GM21786 (cell line): ENCODE data around the gene CNBP.

Experiments used
- ATAC-seq: cut with Tn5 transposase; IDR thresholded peaks from one replicate; pipeline ENCODE4 v1.9.1; 2021; ENCODE audit not compliant: unreplicated experiment

Gene CNBP

DNA sequence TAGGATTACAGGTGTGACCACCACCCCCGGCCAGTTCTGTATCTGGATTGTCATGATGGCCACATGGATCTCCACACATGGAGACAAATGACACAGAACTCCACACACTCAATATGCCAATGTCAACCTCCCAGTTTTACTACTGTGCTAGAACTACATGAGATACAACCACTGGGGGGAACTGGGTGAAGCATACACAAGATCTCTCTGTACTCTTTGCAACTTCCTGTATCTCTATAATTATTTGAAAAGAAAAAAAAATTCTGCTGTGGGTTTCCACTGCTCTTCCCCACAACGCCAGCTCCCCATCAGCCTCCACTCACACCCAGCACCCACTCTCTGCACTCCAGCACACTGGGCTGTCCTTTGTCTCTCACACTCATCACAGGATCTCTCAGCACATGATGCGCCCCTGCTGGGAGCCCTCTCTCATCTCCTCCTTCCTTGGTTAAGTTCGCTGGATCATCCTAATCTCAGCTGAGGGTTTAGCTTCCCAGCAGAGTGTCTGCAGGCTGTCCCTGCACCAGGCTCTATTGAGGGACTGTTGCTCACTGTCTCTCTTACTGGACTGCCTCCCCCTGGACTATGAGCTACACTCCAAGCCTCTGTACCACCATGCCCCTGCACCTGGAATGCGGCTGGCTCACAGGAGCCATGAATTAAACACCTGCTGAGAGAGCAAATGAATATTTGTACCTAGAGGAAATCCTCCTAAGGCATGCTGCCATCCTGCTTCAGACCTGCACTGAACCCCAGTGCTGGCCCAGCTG, 51.4 kb downstream of the CNBP start:
- ATAC-seq, result no peak

DNA sequence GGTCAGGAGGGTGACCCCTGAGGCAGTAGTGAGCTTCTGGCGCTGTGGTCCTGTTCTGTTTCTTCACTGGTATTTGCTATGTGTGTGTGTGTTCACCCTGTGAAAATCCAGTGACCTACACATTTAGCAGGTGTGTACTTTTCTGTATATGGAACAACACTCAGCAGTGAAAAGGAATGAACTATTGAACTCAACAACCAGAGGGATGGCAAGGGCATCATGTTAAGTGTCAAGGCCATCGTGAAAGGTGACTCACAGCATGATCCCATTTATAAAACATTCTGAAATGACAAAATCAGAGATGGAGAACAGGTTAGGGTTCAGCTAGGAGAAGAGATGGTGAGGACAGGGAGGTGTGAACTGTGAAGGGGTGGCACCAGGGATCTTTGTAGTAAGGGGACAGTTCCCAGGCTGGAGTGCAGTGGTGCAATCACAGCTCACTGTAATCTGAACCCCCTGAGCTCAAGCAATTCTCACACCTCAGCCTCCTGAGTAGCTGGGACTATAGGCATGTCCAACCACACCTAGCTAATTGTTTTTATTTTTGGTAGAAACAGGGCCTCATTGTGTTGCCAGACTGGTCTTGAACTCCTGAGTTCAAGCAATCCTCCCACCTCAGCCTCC, 52.1 kb downstream of the CNBP start:
- no peak for ATAC-seq

GRCh38 chr3:129130291-129130813, 53.3 kb downstream of the CNBP start:
- ATAC-seq, result no peak

DNA sequence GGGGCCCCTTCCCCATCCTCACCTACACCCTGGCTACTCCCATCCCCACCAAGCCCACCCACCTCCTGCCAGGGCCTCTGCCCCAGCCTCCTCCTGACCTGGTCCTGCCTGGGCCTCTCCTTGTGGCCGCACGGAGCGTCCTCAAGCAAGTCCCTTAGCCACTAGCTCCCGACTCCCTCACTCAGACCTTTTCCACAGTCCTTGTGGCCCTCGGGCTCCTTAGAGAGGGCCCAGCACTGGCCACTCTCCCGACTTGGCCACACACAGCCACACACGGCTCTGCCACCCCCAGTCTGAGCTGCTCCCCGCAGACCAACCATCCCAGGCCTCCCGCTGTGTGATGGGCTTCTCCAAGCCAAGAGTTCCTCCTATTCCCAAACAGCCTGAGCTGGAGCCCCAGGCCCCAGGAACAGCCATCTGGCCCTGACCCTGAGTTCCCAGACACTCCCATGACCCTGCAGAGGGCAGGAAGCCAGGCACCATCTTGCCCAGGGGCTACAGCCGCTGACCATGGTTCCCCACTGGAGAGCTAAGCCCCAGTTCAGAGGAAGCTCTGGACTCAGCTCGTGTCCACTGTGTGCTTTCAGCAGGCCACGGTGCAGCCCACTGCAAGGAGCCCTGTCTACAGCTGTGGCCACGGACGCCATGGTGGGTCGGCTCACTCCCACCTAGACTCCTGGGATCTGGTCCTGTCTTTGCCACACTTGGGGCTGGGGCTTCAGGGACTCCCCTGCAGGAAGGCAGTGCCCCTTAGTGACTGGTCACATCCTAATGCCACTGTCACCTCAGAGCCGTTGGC, 55.1 kb downstream of the CNBP start:
- ATAC-seq, result no peak

GRCh38 chr3:129126726-129127280, 56.9 kb downstream of the CNBP start:
- ATAC-seq, result no peak

DNA sequence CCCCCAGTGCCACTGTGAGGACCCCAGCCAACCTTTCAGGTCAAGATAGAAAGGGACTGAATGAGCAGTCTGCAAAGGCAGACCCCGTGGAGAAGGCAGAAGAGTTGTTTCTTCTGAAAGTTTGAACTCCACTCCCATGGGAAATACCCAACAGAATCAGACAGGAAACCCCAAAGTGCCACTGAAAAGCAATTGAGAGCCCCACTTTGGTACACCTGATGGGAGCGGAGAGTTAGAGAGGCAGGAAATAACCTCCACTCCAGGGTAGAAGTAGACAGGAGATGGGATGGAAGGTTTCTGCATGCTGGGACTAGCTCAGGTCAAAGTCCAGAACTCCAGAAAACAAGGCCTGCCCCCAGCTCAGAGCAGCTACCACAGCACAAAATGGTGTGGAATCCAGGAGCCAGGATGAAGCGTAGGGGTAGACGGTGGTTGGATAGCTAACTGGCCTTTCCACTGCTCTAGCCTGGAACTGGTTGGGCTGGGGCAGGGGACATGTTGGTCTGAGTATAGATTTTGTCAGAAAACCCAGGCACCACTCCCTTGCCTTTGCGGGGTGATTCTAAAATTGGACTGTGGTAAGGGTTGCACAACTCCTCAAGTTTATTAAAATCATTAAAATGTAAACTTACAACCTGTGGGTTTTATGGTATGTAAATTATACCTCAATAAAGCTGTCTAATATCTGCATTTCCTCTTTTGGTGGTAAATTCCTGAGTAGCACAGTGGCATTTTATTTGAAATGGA, 60.2 kb downstream of the CNBP start:
- ATAC-seq, result no peak

DNA sequence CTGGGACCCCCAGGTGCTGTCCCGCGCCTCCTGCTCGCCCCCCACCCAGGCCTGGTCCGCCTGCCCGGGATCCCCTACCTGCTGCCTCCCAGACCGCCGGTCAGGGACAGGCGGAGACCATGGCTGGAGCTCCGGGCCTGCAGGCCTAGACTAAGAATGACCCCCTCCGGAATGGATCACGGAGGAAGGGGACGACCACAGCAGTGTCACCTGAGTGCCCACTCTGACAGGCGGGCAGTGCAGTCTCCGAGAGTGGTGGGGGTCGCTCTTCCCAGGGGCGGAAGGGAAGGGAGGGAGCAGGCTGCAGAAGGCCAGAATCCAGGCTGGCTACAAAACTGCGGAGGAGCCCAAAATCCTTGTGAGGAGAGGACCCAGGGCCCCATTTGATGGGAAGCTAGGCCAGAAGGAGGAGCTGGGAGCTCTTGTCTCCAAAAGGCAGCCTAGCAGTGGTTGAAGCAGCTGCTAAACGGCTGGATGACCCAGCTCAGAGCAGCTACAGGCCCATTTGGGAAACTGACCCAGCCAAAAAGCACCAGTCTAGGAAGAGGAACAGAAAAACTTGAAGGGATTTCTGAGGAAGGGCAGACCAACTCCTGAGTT, 61.2 kb downstream of the CNBP start:
- ATAC-seq, result no peak

- ATAC-seq, result peak; percentile 38
Observed at GRCh38 chr3:129121792-129122411, 61.8 kb downstream of the CNBP start, which contains the start of gene RAB43. TSS of gene RAB43 (minus strand) at chr3:129121804. CDS start at chr3:129121489, 315 bp downstream.

DNA sequence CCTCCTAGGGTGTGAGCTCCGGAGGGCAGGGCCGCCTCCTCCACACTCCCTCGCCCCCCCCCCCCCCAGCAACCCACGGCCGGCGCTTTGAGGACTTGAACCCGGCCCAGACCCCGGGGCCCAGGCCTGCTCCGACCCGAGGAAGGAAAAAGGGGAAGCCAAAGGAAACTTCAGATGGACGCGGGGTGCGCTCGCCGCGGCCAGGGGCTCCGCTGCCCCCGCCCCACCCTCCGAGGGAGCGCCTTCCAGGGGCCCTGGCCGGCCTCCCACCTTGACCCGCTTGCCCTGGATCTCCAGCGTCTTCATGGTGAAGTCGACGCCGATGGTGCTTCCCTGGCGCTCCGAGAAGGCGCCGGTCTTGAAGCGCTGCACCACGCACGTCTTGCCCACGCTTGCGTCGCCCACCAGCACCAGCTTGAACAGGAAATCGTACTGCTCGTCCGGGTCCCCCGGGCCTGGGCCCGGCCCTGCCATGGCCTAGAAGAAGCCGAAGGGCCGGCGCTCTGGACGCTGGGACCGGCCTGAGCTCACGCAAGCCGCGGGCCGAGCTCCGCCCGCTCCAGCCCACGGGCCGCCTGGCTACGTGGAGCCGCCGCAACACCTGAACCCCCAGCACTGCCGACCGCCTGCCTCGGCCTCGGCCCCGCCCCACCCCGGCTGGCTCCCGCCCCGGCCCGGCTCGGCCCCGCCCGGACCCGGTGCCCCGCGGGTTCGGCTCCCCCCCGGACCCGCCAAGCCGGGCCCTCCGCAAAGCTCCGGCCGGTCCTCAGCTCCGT, 62.5 kb downstream of the CNBP start:
- no peak for ATAC-seq

DNA sequence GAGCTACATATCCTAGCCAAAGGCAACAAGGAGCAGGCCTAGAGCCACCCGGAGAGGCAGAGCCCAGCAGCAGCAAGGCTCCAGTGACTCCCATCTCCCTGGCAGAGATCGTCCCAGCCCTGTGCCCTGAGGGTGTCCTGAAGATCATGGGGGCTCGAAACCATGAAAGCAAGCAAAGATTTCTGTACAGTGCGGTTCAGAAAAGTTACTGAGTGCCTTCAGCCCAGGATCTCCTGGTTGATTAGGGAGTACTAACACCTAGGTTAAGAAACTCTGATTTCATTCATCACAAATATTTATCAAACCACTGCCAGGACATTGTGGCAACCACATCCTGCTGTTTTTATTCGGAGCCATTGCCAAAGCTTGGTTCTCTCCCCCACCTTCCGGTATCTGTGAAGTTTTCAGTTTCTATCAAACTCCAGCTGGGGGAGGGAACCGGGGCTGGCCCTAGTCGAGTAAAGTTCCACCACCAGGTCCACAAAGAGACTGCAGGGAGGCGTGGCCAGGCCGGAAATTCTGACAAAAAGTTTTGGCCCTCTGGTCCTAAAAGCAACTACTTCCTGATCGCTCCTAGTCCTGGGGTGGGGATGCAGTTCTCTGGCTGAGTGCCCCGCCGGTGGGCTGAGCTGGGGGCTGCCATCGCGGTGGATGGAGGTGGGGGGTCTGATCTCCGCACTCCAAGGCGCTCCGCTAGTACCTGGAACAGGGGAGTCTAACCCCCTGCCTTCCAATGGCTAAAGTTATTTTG, 63.3 kb downstream of the CNBP start:
- peak; percentile 75 for ATAC-seq

GRCh38 chr3:129119365-129120100, 64.2 kb downstream of the CNBP start:
- no peak for ATAC-seq

DNA sequence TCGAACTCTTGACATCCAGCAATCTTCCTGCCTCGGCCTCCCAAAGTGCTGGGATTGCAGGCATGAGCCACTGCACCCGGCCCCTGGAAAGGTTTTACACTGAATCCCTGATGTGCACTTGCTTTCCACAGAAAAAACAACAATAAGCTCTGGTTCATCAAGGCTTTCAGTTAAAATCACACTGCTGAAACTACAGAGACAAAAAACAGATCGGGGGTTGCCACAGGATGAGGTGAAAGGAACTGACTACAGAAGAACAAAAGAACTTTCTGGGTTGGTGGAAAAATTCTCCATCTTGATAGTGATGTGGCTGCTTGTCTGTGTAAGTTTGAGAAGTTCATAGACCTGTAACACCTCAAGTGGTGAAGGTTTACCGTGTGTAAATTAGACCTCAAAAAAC, 65.0 kb downstream of the CNBP start:
- no peak for ATAC-seq
